Astrocyte of the cerebellum (primary cell): ENCODE measurements around the gene VENTX.

Source experiments
- DNase-seq: peaks from one replicate; pipeline ENCODE4 v3.0.0-alpha.2; 2011; ENCODE audit warnings: low read depth
- H3K4me3 ChIP-seq: 2 replicates; pipeline ENCODE4 v1.5.1; 2011; ENCODE audit warnings: mild to moderate bottlenecking, low read depth, low read length, moderate library complexity
- in situ Hi-C: cut with HindIII; loops from 2 replicates; pipeline ENCODE4 v1.10.0; 2017; ENCODE audit warnings: low sequenced_read_pairs
- TF ChIP-seq, protein P1 (sequence below): IDR thresholded peaks from 2 replicates; pipeline ENCODE4 v1.5.1; 2012; ENCODE audit warnings: low read length, low read depth, moderate library complexity, mild to moderate bottlenecking; ENCODE audit errors: missing control alignments

The VENTX gene

DNA sequence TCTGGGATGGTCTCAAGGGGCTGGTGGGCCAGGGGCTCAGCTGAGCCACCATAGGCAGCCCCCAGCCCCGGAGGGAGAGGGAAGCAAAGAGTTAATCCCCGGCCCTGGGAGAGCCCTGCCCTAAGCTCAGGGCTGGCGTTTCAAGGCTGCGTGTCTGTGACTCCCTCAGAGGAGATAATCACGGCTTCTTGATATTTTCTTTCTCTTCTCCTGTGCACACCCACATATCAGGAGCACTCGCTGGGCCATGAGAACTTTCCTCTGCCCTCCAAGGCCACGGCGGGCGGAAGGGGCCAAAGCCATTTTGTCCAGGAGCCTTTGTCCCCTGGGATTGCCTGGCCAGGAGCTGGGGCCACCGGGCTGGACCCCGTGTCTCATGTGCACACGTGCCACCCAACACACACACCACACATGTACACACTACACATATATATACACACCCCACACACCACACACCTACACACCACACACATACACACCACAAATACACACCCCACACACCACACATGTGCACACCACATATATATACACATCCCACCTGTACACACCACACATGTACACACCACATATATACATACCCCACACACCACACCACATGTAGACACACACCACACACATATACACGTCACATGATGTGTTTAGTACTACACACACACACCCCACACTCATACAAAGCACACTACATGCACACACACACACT, 16.9 kb downstream of the VENTX start:
- TF ChIP-seq, protein P1, sequence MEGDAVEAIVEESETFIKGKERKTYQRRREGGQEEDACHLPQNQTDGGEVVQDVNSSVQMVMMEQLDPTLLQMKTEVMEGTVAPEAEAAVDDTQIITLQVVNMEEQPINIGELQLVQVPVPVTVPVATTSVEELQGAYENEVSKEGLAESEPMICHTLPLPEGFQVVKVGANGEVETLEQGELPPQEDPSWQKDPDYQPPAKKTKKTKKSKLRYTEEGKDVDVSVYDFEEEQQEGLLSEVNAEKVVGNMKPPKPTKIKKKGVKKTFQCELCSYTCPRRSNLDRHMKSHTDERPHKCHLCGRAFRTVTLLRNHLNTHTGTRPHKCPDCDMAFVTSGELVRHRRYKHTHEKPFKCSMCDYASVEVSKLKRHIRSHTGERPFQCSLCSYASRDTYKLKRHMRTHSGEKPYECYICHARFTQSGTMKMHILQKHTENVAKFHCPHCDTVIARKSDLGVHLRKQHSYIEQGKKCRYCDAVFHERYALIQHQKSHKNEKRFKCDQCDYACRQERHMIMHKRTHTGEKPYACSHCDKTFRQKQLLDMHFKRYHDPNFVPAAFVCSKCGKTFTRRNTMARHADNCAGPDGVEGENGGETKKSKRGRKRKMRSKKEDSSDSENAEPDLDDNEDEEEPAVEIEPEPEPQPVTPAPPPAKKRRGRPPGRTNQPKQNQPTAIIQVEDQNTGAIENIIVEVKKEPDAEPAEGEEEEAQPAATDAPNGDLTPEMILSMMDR: no peak
- no peak overlapping the region for H3K4me3 ChIP-seq
- no peak for DNase-seq
- in situ Hi-C loops: no loop called here

DNA sequence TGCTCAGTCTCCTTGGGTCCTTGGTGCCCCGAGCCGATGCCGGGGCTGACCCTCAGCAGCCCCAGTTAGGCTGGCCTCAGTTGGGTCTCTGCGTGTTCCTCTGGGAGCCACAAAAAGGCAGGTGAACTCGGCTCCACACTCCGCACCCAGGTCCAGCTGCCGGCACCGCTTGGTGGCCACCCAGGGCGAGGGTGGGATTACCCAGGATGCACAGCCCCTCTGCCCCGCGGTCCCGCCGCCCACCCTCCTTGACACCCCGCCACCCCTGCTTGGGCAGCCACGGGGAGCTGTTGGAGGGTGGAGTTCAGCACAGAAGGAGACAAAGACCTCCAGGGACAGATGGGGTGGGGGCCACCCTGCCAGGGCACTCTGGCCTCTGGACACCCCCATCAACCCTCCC, 17.7 kb downstream of the VENTX start:
- TF ChIP-seq, protein P1: no peak
- no peak for DNase-seq
- H3K4me3 ChIP-seq: no peak overlapping the region
- in situ Hi-C loops: no loop called here

DNA sequence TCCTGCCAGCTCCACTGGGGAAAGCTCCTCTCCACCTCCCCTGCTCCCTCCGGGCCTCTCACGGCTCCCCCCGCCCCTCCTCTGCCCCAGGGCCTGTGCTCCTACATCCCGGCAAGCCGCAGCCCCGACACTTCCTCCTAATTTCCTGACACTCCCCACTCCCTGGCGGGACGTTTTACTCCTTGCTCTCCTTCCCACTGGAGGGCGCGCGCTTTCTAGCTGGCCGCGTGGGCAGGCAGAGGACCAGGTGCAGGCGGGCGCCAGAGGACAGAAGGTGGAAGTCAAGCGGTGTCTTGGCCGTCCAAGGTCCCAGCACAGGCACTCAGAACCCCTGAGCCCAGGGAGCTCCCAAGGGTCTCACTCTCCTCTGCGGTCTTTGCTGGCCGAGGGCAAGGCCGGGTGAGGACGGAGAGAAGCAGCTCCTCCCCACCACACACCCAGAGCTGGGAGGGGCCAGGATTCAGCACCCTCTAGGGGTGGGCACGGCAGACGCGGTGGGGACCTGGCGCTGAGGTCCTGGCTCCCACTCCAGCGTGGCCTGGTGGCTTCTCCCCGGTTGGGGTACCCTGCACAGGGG, 19.9 kb downstream of the VENTX start:
- TF ChIP-seq, protein P1: peak; percentile 52
- DNase-seq: no peak
- in situ Hi-C loops: no loop called here
- H3K4me3 ChIP-seq: no peak overlapping the region

DNA sequence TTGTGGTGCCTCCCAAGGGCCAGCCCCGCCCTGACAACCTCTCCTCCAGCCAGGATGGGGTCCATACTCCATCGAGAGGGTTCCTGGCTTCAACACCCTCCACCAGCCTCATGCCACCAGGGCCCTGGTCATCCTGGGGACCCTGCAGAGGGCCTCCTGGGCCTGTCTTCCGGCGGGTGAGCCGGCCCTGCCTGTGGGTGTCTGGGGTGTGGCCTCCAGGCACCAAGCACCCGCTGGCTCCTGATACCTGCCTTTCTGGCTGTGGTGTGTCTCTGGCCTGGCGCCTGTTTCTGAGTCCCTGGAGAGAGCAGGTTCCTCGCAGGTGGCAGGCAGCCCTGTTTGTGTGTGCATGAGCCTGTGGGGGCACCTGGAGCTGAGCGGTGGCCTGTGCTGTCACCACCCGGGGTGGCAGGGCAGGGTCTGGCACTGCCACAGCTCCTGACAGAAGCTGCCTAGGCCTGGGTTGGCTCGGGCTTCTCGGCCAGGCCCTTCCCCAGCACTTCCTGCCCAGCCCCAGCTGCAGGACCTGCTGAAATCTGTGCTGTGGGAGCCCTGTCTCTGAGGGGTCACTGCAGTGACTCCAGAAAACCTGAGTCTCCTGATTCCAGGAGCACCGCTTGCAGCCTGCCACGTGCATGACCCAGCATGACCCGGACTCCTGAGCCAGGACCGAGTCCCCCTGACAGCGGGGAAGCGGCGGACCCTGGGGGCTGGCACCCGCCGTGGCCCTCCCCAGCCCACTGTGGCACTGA, 20.6 kb downstream of the VENTX start:
- no peak overlapping the region for H3K4me3 ChIP-seq
- no peak for DNase-seq
- TF ChIP-seq, protein P1: no peak
- in situ Hi-C loops: no loop called here

DNA sequence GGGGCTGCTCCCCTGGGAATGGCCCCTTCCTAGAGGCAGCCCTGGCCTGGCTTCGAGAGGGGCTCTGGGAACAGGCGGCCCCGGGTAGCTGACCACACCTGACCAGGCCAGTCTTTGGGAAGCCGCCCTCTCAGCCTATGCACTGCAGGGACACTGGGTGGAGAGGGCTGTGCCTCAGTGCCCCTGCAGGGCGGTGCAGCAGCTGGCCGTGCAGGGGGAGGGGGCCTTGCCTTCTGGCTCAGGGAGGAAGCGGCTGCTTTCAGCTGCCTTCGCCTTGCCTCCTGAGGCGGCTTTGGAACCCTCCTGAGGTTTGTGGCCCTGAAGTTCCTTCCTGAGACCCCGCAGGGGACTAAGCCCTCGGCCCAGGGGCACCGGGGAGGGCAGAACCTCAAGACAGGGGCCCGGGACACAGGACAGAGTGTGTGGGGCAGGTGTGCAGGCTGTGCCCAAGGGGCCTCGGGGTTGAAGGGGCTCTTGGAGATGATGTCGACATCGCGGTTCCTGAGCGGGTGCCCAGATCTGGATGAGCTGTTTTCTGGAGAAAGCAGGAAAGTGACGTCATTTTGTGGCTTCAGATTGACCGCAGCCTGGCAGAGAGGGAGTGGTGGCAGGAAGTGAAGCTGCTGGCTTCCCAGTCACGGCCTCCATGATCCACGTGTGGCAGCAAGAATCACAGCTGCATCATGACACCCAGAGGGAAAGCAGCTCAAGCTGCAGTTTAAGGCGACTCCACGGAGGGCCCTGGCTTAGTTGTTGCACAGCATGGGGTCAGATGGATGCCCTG, 21.4 kb downstream of the VENTX start:
- TF ChIP-seq, protein P1: no peak
- DNase-seq: peak; percentile 99
- in situ Hi-C loops: no loop called here
- no peak overlapping the region for H3K4me3 ChIP-seq

DNA sequence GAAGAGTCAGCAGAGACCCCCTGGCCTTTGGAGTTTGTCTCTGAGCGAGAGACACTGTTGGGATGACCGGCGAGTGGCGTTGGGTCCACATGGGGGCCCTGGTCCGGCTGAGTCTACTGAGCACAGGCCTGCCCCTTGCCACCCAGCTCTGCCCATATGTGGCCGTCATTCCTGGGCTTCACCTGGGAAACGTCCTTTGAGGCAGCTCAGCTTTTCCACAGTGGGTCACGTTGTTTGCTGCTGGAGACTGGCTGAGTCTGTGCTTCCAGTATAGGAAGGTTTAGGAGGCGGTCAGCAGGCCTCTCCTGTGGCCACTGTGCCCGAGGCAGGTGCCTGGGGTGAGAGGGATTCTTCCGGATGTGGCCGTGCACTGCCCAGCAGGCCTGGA, 21.9 kb downstream of the VENTX start:
- TF ChIP-seq, protein P1: no peak
- no peak for DNase-seq
- H3K4me3 ChIP-seq: no peak overlapping the region
- in situ Hi-C loops: no loop called here
